Parathyroid adenoma (tissue), 2 donors: Measurements from ENCODE around the gene FOSL2.

Source experiments
- H2AFZ ChIP-seq: fragments of 300-600 bp; sonication (generic); one replicate; pipeline ENCODE4 v1.7.0; 2017; ENCODE audit warnings: antibody characterized with exemption, mild to moderate bottlenecking
- H3K27ac ChIP-seq: fragments of 300-600 bp; sonication (generic); one replicate; pipeline ENCODE4 v1.7.0; 2017
- H3K27me3 ChIP-seq: fragments of 300-600 bp; sonication (generic); one replicate; pipeline ENCODE4 v1.7.0; 2017; ENCODE audit warnings: low read length; ENCODE audit not compliant: control insufficient read depth, insufficient read depth
- H3K36me3 ChIP-seq: fragments of 300-600 bp; sonication (generic); one replicate; pipeline ENCODE4 v1.7.0; 2017; ENCODE audit warnings: low read length; ENCODE audit not compliant: control insufficient read depth, insufficient read depth
- H3K4me1 ChIP-seq: fragments of 300-600 bp; sonication (generic); one replicate; pipeline ENCODE4 v1.7.0; 2017; ENCODE audit warnings: control low read depth
- H3K4me2 ChIP-seq: fragments of 300-600 bp; sonication (generic); one replicate; pipeline ENCODE4 v1.7.0; 2017; ENCODE audit warnings: low read length
- H3K4me3 ChIP-seq: fragments of 300-600 bp; sonication (generic); one replicate; pipeline ENCODE4 v1.7.0; 2017; ENCODE audit warnings: low read depth, low read length
- H3K79me2 ChIP-seq: fragments of 300-600 bp; sonication (generic); one replicate; pipeline ENCODE4 v1.7.0; 2017; ENCODE audit warnings: control low read depth
- H3K9ac ChIP-seq: fragments of 300-600 bp; sonication (generic); one replicate; pipeline ENCODE4 v1.7.0; 2017; ENCODE audit warnings: mild to moderate bottlenecking
- H3K9me3 ChIP-seq: fragments of 300-600 bp; sonication (generic); one replicate; pipeline ENCODE4 v1.7.0; 2017; ENCODE audit warnings: low read length; ENCODE audit not compliant: control insufficient read depth
- TF ChIP-seq, protein P1 (sequence below): fragments of 300-600 bp; sonication (generic); IDR thresholded peaks from one replicate; pipeline ENCODE4 v1.7.0; 2017; ENCODE audit warnings: antibody characterized with exemption, mild to moderate bottlenecking
- donor health status: primary hyperparathyroidism.

Gene FOSL2

GRCh38 chr2:28389399-28390240 is 3.0 kb upstream of the FOSL2 start:
- H3K4me2 ChIP-seq: peak overlapping the region; percentile 76
- peak overlapping the region; percentile 97 for H3K27ac ChIP-seq
- no peaks in the 10 kb centered on the region for H3K9me3 ChIP-seq
- no peaks in the 10 kb centered on the region for H3K79me2 ChIP-seq
- no peak overlapping the region for H3K9ac ChIP-seq
- peak overlapping the region; percentile 97 for H2AFZ ChIP-seq
- no peaks in the 10 kb centered on the region for H3K27me3 ChIP-seq
- peaks cover 9% of the 10 kb centered on the region for H3K4me1 ChIP-seq
- TF ChIP-seq, protein P1, sequence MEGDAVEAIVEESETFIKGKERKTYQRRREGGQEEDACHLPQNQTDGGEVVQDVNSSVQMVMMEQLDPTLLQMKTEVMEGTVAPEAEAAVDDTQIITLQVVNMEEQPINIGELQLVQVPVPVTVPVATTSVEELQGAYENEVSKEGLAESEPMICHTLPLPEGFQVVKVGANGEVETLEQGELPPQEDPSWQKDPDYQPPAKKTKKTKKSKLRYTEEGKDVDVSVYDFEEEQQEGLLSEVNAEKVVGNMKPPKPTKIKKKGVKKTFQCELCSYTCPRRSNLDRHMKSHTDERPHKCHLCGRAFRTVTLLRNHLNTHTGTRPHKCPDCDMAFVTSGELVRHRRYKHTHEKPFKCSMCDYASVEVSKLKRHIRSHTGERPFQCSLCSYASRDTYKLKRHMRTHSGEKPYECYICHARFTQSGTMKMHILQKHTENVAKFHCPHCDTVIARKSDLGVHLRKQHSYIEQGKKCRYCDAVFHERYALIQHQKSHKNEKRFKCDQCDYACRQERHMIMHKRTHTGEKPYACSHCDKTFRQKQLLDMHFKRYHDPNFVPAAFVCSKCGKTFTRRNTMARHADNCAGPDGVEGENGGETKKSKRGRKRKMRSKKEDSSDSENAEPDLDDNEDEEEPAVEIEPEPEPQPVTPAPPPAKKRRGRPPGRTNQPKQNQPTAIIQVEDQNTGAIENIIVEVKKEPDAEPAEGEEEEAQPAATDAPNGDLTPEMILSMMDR: no peak
- no peaks in the 10 kb centered on the region for H3K36me3 ChIP-seq
- peak overlapping the region; percentile 76 for H3K4me3 ChIP-seq

- TF ChIP-seq, protein P1: no peak
- peak overlapping the region; percentile 97 for H3K27ac ChIP-seq
- no peaks in the 10 kb centered on the region for H3K9me3 ChIP-seq
- no peaks in the 10 kb centered on the region for H3K79me2 ChIP-seq
- H3K4me2 ChIP-seq: peak overlapping the region; percentile 76
- no peaks in the 10 kb centered on the region for H3K27me3 ChIP-seq
- H3K4me1 ChIP-seq: peaks cover 9% of the 10 kb centered on the region
- H3K9ac ChIP-seq: peak overlapping the region; percentile 32
- no peaks in the 10 kb centered on the region for H3K36me3 ChIP-seq
- peak overlapping the region; percentile 76 for H3K4me3 ChIP-seq
- H2AFZ ChIP-seq: peak overlapping the region; percentile 97
Measured at GRCh38 chr2:28390241-28390745, 2.4 kb upstream of the FOSL2 start.

DNA sequence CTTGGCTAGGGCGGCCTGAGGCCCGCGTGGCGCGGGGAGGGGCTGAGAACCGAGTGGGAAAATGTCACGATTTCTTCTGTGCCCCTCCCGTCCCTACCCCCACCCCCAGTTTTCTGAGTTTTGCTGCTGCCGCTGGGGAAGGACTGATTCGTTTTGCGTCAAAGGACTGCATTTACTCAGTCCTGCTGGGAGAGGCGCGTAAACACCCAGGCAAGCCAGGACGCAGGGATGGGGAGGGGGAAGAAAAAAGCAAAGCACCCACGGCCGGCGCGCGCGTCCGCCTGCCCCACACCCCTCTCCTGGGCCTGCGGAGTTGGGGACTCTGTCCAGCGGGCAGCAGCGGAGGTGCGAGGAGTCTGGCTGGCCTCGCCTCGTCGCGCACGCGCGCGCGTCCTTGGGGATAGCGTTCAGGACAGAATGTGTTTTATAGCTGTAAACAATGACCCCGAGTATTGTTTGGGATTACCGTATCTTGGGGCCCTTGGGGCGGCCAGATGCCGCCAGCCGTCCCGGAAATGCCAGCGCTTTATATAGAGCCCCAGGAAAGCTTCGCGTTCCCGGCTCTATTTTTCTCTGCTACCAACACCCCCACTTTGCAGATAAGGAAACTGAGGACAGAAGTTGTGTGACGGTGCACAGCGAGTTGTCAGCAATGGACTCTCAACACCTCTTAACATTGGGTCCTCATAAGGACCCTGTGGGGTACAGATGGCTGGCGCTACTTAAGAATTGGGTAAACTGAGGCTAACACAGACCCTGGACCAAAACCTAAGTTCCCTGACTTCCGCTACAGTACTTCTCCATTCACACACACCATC is 1.7 kb upstream of the FOSL2 start:
- Histone ChIP-seq H3K4me2 (peak overlapping the region; percentile 76), H3K9me3 (no peaks in the 10 kb centered on the region), H3K9ac (peak overlapping the region; percentile 32), H3K4me1 (peaks cover 9% of the 10 kb centered on the region), H3K36me3 (no peaks in the 10 kb centered on the region), H3K4me3 (peak overlapping the region; percentile 76), H3K27ac (peak overlapping the region; percentile 97), H3K27me3 (no peaks in the 10 kb centered on the region), H2AFZ (peak overlapping the region; percentile 97), H3K79me2 (no peaks in the 10 kb centered on the region)
- TF ChIP-seq, protein P1: no peak

DNA sequence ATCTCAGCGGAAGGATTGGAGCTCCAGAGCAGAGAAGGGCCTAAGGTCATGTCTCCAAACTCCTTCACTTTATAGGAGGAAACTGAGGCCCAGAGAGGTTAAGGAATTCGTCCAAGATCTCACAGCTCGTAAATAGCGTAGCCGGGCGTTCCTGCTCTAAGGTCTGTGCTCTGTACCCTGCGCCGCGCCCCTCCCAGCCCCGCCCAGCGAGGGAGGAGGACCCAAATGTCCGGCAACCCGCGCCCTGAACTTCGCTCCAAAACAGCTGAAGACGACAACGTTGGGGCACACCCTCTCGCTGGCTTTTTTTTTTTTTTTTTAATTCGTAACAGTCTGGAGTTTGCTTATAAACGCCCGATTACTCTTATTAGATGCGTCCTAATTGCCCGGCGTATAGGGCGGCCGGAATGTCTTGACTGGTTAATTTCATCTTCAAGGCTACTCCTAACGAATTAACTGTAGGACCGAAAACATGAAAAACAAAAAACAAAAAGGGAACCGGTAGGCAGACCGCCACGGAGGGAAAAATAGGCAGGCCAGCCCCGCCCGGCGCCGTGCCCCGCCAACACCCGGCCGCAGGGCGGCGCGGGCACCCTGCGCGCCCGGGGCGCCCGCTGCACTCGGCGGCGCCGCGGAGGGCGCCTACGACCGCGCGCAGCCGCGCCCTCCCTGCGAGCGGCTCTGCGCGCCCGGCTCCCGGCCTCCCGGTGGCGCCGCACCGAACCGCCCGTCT is 928 bp upstream of the FOSL2 start:
- Histone ChIP-seq H3K4me3 (peak overlapping the region; percentile 76), H3K27ac (peak overlapping the region; percentile 97), H3K36me3 (no peaks in the 10 kb centered on the region), H3K9me3 (no peaks in the 10 kb centered on the region), H3K79me2 (no peaks in the 10 kb centered on the region), H3K9ac (peak overlapping the region; percentile 84), H2AFZ (peak overlapping the region; percentile 97), H3K4me2 (peak overlapping the region; percentile 76), H3K27me3 (no peaks in the 10 kb centered on the region), H3K4me1 (peaks cover 12% of the 10 kb centered on the region)
- TF ChIP-seq, protein P1: no peak
